ENCODE results near the gene RGS6.

The RGS6 gene

GRCh38 chr14:72600551-72601330 is 668.5 kb downstream of the RGS6 start:
- no peak for DNase-seq

- DNase-seq: no peak
These were observed 671.4 kb downstream of the RGS6 start for GRCh38 chr14:72603639-72604038.

GRCh38 chr14:72604133-72604532 is 671.9 kb downstream of the RGS6 start:
- DNase-seq: no peak

GRCh38 chr14:72605096-72605920 is 673.1 kb downstream of the RGS6 start:
- no peak for DNase-seq

- DNase-seq: no peak
These were observed 673.6 kb downstream of the RGS6 start for GRCh38 chr14:72605921-72606220.

DNA sequence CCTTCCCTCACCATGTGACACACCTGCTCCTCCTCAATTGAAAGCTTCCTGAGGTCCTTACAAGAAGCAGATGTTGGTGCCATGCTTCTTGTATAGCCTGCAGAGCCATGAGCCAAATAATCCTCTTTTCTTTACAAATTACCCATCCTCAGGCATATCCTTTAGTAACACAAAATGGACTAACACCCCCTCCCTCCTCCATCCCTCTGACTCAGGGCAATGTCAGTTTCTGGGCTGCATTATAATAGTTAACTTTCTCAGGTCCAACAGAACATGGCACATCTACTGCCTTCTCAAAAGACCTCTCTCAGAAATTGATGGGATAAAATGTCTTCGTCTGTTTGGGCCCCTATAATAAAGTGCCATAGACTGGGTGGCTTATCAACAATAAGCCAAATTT is 674.6 kb downstream of the RGS6 start:
- DNase-seq: no peak

DNA sequence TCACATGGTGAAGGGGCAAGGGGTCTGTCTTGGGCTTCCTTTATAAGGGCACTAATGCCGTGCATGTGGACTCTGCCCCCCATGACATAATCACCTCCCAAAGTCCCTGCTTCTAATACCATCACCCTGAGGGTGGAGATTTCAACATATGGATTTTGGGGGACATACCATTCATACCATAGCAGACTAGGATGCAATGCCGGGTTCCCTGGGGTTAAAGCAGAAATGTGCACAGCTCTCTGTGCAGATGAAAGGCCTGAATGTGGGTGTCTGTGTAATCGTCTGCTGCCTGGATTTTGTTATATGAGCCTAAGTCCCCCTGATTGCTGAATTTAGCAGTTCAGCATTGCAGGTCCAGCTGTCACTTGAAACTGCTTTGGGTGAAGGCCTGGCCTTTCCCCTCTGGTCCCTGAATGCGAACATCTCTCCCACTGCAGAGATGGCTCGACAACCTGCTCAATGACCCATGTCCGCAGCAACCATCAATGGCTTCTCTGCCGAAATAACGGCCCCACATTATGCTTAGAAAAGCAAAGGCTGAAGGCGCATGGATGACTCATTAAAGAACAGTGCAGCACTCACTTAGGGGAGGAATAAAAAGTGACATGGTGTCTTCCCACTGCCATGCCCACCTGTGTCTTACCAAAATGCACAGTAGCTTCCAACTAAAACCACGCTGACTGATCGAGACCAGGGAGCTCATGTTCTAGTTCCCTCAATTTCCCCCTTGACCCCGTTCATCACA is 675.3 kb downstream of the RGS6 start:
- no peak for DNase-seq

DNA sequence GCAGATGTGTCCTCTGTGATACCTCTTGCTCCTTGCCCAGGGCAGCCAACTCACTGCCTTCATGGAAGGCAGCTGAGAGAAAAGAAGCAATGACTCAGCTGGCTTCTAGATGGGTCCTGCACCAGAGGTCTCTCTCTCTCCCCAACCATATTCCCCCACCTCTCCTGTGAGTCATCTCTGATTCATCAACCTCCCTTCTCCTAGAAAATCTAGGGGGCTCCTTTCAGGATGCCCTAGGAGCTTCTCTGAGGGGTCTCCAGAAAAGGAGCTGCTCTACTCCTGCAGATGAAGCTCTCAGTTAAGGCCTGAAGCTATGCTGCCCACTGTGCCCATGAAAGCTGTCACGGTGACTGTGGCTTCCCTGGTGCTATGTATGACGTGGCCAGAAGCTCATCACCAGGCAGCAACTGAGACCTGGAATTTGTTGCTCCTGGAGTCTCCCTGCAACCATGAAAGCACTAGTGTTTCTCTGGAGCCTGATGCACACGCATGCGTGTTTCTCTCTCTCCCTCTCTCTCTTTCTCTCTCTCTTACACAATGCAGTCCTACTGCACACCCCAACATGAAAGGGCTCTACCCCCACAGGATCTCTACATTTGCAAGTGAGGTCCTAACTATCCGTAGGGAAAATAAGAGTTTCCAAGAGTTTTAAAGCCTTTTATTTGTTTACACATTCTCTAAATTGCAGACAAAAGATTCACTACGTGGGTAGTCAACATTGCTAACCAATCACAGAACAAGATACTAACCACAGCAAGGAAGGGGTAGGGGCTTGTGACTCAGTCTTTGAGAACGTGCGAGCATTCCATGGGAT is 676.4 kb downstream of the RGS6 start:
- no peak for DNase-seq

- no peak for DNase-seq
These were observed 677.1 kb downstream of the RGS6 start for GRCh38 chr14:72609205-72609916.

DNA sequence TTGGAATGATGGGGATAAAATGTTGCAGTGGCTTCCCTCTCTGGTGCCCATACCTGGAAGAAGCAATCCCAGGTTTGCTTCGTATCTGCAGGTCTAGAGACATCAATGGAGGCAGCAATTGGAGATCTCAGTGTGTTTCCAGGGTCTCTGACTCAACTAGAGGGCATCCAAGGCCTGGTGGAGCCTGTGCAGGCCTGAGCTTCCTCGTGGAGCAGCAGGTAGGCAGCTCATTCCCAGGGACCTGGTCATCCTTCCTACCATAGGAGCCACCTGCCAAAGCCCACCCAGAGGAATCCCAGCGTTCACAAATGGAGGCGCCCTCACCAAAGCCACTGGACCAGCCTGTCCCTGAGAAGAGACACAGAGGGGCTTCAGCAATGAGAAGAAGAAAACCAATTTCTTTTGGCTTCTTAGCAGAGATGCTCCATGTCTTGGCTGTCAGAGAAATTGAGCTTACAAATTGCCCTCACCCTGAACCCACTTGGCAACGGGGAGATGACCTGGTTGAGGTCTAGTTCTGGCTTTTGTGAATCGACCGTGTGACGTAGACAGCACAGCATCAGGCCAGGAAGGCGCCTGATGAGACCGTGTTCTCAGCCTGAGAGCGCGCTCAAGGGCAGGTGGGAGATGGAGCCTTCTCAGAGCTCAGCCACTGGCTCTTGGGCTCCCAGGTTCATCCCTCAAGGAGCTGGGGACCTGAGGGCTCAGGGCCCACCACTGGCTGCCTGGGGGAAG is 678.0 kb downstream of the RGS6 start:
- DNase-seq: no peak

DNA sequence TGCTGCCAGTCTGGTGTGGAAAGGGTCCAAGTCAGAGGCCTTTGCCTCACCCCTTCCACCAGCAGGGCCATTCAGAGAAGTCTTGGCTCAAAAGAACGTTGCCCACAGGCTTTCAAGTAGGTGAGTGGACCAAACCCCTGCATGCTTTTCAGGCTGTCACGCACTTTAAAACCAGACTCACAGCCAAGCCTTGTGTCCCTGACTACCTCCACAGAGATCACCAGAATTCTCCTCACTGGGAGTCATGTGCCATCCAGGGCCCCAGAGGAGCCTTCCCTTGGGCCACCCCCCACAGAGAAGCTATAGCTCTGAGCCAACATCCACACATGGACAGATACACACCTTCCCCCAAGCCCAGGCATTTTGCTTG is 678.6 kb downstream of the RGS6 start:
- DNase-seq: no peak

GRCh38 chr14:72611506-72611905 is 679.3 kb downstream of the RGS6 start:
- DNase-seq: no peak

DNA sequence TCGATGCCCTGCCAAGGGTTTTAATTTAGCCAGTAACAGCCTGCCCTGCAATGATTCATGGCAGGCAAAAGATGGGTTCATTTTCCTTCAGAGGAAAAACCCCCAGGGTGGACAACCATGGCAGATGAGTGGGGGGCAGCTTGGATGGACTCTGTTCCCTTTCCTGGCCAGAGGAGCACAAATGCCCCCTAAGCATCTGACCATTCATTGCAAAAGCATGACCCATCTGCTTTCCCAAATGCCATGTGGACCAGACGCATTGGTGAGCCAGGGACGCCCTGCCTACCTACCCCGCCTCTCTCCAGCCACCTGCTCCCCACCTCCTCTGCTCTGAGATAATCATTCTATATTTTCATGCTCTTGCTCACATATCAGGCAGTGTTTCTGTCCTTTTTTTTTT is 679.8 kb downstream of the RGS6 start:
- no peak for DNase-seq

DNA sequence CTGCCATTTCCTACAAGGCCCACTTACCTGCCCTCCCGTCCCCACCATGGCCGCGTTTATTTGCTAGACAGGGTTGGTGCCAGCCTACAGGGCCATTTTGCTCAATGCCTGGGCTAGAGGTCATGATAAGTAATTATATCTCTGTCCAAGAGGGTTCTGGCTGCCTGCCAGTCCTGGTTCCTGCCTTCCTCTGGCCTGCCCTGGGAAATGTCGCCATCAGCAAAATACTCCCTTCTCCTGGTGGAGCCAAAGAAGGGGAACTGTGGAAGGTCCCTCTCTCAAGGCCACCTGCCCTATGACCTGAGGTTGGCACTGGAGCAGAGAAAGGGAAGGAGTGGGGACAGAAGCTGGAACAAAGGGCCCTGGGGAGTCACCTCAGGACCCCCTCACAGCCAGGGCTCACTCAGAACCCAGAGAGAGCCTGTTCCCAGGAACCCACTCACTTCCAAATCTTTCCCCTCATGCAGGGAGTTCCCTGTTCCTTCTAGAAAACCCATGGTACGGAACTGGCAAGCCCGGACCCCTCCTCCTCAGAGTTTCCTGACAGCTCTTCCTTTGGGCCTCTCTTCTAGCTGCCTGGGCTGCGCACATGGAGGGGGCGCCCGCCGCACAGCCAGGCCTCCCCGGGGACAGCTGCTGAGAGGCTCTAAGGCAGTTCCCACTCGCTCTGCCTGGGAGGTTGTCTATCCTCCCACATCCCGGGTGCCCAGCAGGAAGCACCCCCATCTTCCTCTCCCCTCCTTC is 681.2 kb downstream of the RGS6 start:
- DNase-seq: no peak

GRCh38 chr14:72613975-72614319 is 681.7 kb downstream of the RGS6 start:
- DNase-seq: no peak

DNA sequence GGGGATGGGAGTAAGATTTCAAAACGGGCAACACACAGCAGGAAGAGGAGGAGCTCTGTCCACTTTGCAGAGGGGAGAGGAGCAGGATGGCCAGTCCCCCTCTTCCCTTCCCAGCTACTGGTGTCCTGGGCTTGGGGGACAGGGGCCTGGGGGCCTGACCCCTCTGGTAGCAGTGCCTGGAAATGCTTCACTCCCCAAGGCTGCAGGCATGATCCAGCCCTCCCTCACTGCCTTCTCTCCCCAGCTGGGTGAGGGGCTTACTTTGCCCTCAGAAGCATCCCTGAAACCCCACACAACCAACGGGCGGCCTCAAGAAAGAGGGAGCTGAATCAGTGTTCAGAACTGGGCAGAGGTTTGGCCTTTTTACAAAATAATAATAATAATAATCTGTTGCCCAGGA is 682.1 kb downstream of the RGS6 start:
- DNase-seq: no peak

- no peak for DNase-seq
These were observed 682.7 kb downstream of the RGS6 start for GRCh38 chr14:72614891-72615415.

DNA sequence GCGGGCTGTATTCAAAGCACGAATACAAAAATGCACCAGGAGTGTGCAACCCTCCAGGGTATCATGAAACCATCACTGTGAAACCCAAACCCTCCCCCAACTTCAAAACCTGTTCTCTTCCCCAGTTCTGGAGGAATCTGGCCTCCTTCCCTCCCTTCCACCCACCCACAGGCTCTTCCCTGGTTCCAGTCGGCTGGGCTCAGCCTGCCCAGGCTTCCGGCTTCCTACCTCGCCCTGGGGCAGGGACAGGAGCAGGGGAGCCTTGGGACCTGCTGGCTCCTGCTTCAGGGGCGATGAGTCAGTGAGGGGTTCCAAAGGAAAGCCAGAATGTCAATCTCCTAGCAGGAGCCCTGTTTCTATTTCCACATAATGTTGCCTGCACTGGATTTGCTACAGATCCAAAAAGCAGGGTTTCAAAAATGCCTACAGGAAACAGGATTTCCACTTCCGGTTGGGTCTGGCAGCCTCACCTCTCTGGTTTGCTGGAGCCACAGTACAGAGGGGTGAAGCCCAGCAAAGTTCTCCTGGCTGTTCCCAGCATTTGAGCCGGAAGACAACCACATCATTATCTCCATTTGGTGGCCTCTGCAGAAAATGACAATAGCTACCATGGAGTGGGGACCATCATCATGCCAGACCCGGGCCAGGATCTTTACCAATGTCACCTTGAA is 683.4 kb downstream of the RGS6 start:
- DNase-seq: no peak
